Measurements from ENCODE around the gene RTEL1. TPM values are rescaled to one million over a fixed set of nuclear protein-coding genes. Genes with fewer than 3 reads are reported as not detected.

Gene RTEL1
- total RNA-seq, 4 donors from 2014 or later = 8.5 to 38.3 (median 12.7) TPM

DNA sequence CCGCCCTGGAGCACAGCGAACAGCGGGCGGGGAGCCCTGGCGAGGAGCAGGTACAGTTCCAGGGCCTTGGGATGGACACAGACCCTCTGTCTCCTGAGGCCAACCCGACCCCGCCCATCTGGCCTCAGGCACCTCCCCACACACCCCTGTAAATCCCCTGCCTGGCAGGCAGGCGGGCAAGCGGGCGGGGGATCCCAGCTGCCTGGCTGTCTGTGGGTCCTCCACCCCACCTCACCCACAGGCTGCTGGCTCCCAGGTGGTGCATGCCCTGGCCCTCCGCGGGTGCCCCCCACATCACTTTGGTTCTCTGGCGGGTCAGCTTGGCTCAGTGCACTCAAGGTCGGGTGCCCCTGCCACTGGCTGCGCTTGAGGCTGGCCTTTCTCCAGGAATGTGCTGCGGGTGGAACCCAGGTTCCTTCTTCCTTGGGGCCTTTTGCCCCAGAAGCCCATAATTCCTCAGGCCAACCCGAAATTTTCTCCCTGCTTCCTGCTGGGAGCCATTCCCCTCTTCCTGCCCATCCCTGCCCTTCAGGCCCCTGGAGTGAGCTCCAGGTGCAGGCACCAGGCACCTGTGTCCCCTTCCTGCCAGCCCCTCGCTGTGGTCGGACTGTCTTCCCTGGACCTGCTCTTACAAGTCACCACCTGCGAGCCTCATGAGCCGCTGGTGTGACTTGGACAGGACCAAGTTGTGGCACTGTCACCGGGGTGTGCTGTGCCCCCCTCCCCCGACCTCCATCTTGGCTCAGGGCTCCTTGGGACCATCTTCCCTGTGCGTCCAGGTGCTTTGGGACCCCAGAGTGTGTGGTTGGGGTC, 33.0 kb downstream of the RTEL1 start:
- intact Hi-C loops (cut with DNase I; ENCODE audit: low total_unique reads) = no loop called here
- no peak overlapping the region for H3K4me3 ChIP-seq (ENCODE audit: low read depth, poor library complexity, severe bottlenecking)
- peak in 1 of 2 donors; percentile 85 for DNase-seq (ENCODE audit: low spot score in 2 of 2)
- no peak for TF ChIP-seq POLR2A (IDR thresholded peaks at IDR 0.05)
- TF ChIP-seq, protein P1, sequence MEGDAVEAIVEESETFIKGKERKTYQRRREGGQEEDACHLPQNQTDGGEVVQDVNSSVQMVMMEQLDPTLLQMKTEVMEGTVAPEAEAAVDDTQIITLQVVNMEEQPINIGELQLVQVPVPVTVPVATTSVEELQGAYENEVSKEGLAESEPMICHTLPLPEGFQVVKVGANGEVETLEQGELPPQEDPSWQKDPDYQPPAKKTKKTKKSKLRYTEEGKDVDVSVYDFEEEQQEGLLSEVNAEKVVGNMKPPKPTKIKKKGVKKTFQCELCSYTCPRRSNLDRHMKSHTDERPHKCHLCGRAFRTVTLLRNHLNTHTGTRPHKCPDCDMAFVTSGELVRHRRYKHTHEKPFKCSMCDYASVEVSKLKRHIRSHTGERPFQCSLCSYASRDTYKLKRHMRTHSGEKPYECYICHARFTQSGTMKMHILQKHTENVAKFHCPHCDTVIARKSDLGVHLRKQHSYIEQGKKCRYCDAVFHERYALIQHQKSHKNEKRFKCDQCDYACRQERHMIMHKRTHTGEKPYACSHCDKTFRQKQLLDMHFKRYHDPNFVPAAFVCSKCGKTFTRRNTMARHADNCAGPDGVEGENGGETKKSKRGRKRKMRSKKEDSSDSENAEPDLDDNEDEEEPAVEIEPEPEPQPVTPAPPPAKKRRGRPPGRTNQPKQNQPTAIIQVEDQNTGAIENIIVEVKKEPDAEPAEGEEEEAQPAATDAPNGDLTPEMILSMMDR (IDR thresholded peaks at IDR 0.05) = no peak
- WGBS, 2 donors = 60 to 68% methylated on average over 18 to 19 of the region's 24 CpGs

DNA sequence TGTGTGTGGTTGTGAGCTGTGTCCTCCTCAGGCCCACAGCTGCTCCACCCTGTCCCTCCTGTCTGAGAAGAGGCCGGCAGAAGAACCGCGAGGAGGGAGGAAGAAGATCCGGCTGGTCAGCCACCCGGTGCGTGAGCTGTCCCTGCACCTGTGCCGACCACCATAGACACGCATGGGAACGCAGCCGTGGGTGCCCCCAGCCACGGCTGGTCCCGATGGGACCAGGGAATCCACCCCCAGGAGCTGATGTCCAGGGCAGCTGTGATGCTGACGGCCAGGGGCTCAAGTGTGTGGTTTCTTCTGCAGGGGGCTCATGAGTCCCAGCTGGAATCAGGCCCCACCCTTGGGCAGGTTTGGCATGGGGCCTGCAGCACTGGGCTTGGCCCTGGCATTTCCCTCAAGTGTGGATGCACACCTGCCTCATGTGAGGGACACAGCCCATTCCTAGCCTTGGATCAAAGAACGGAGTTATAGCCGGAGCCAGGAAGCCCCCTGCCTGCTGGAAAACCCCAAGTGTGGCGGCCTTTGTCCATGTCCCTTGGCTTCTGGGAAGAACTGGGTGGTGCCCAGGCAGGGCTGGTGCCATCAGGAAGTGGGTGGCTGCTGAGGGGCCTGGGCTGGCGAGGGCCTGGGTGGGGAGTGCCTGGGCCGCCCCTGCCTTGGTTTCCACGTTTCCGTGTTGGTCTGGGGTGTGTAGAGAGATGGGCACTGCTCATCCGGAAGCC, 33.8 kb downstream of the RTEL1 start:
- DNase-seq (ENCODE audit: low spot score in 2 of 2) = no peak
- 57 to 76% methylated on average over 13 to 19 of the region's 21 CpGs for WGBS, 2 donors

DNA sequence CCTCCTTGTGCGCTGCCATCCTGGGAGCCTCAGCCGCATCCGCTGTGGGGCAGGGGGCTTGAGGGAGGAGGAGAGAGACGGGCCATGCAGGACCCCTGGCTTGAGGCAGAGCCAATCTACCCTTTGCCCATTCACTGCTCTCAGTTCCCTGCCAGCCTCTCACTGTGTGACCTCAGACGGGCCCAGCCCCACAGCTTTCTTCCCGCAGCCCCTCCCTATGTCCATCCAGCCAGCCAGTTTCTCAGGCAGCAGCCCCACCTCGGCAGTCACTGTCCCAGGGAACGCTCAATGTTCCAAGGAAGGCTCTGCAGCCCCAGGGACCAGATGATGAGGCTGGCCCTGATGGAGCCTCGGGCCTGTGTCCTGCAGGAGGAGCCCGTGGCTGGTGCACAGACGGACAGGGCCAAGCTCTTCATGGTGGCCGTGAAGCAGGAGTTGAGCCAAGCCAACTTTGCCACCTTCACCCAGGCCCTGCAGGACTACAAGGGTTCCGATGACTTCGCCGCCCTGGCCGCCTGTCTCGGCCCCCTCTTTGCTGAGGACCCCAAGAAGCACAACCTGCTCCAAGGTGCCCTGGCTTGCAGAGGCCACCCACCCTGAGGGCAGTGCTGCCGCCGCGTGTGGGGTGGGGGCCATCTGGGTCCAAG, 34.4 kb downstream of the RTEL1 start:
- 54 to 69% methylated on average over 9 to 20 of the region's 20 CpGs for WGBS, 2 donors
- intact Hi-C loops (cut with DNase I; ENCODE audit: low total_unique reads) = no loop called here
- TF ChIP-seq POLR2A (IDR thresholded peaks at IDR 0.05) = no peak
- TF ChIP-seq, protein P1 (IDR thresholded peaks at IDR 0.05) = no peak
- DNase-seq (ENCODE audit: low spot score in 2 of 2) = no peak
- no peak overlapping the region for H3K4me3 ChIP-seq (ENCODE audit: low read depth, poor library complexity, severe bottlenecking)

More for the DNA sequence above, 33.8 kb downstream of the RTEL1 start:
- TF ChIP-seq POLR2A (IDR thresholded peaks at IDR 0.05) = no peak
- TF ChIP-seq, protein P1 (IDR thresholded peaks at IDR 0.05) = no peak
- no peak overlapping the region for H3K4me3 ChIP-seq (ENCODE audit: low read depth, poor library complexity, severe bottlenecking)
- intact Hi-C loops (cut with DNase I; ENCODE audit: low total_unique reads) = no loop called here

DNA sequence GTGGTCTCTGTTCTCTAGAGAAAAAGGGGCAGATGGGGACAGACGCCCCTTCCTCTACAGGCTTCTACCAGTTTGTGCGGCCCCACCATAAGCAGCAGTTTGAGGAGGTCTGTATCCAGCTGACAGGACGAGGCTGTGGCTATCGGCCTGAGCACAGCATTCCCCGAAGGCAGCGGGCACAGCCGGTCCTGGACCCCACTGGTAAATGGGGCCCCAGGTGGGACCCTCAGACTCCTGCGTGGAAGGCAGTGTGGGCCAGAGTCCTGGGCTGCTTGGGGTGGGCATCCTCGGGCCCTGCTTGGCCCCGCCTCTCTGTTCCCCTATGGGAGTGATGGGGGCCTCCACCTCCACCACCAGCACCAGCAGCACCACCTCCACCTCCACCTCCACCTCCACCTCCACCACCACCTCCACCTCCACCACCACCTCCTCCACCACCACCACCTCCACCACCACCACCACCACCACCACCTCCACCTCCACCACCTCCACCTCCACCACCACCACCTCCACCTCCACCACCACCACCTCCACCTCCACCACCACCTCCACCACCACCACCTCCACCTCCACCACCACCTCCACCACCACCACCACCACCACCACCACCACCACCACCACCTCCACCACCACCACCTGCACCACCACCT, 35.1 kb downstream of the RTEL1 start:
- 83 to 93% methylated on average over 10 of the region's 10 CpGs for WGBS, 2 donors
- no peak for DNase-seq (ENCODE audit: low spot score in 2 of 2)
- intact Hi-C loops (cut with DNase I; ENCODE audit: low total_unique reads) = no loop called here
- H3K4me3 ChIP-seq (ENCODE audit: low read depth, poor library complexity, severe bottlenecking) = no peak overlapping the region
- TF ChIP-seq, protein P1 (IDR thresholded peaks at IDR 0.05) = no peak
- no peak for TF ChIP-seq POLR2A (IDR thresholded peaks at IDR 0.05)

DNA sequence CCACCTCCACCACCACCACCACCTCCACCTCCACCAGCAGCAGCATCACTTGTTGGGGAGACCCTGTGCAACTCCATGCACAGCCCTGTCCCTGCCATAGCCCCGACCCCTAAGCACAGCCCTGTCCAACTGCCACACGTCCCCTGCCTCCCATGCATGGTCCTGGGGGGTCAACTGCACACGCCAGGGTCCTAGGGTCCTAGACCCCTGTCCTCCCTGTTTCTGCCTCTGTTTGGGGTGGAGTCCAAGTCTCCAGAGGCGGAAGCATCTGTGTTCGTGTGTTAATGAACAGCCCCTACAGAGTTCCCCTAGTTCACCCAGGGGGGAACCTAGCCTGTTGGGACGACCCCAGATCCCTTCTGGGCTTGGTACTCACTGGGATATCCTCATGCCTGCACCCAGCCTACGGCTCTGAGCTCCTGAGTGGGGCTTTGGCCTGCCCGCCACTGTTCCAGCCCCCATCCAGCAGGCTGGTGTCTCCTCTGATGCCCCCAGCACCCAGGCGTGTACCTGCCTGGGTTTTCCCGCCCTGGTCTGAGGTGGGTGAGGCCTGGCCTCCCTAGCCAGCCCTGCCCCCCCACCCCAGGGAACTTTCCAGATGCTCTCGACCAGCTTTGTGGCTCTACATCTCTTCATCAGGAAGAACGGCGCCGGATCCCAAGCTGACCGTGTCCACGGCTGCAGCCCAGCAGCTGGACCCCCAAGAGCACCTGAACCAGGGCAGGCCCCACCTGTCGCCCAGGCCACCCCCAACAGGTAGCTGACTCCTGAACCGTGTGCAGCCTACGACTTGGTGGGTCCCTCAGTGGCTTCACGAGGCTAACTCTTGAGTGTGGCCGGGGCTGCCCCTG, 35.8 kb downstream of the RTEL1 start:
- DNase-seq (ENCODE audit: low spot score in 2 of 2) = no peak
- intact Hi-C loops (cut with DNase I; ENCODE audit: low total_unique reads) = no loop called here
- H3K4me3 ChIP-seq (ENCODE audit: low read depth, poor library complexity, severe bottlenecking) = no peak overlapping the region
- 90 to 95% methylated on average over 12 to 19 of the region's 21 CpGs for WGBS, 2 donors
- TF ChIP-seq POLR2A (IDR thresholded peaks at IDR 0.05) = no peak
- TF ChIP-seq, protein P1 (IDR thresholded peaks at IDR 0.05) = no peak

Measured in lower leg skin (tissue), 4 donors.